ENCODE results near the gene FOXD2. TPM values are rescaled to one million over a fixed set of nuclear protein-coding genes. Genes with fewer than 3 reads are reported as not detected.
A peak's percentile ranks its signal among the peaks of the same experiment; 100 is the strongest.

FOXD2 gene
- polyA plus RNA-seq (2011; rRNA removed), result 0.12 and 0.13 TPM in 2 replicates
- 0.17 and 0.25 TPM in 2 replicates for polyA plus RNA-seq (2012; cell fraction: cytosol; rRNA removed)
- polyA plus RNA-seq (2012; cell fraction: nucleus; rRNA removed), result 0.24 and 0.38 TPM in 2 replicates
- polyA plus RNA-seq (2017; fragmentation: RNase III; extraction: RNeasy Plus Mini Kit Qiagen cat#74134 plus additional on column Dnase treatment), result 0.22 to 0.50 TPM (median 0.35 TPM) in 3 replicates
- 0.17 and 0.24 TPM in 2 replicates for polyA minus RNA-seq (2011; rRNA and poly(A)+ RNA removed)

GRCh38 chr1:47437447-47438164 is at the start of gene FOXD2:
Gene FOXD2, plus strand, starts transcription at chr1:47438044. Its CDS starts 92 bp downstream, at chr1:47438136.
- Histone ChIP-seq H3K9me3 (no peaks in the 10 kb centered on the region), H3K4me2 (peak within 1 kb of the TSS; percentile 78), H3K27ac (peak within 1 kb of the TSS; percentile 95 to 99), H3K4me3 (peak within 1 kb of the TSS; percentile 96), H3K4me1 (peaks cover 7% of the 10 kb centered on the region; the same call in 1 of the 3 replicates)
- FAIRE-seq, result no peak
- WGBS (ENCODE audit: missing lambda C conversion rate), result 0% methylated on average over 1 of the region's 80 CpGs
- TF ChIP-seq MAX (IDR thresholded peaks at IDR 0.05) (peak; percentile 11; the same call in 1 of the 2 replicates), E2F6 (IDR thresholded peaks at IDR 0.05; ENCODE audit: borderline replicate concordance, low read depth) (0 out of 2 replicates have a peak, but pooled peaks have one; percentile 47), JUN (IDR thresholded peaks at IDR 0.05) (peak in 1 of 2 experiments; percentile 22; a peak in 1 of 5 replicates), CTCF (IDR thresholded peaks at IDR 0.05) (peak; percentile 94), RAD21 (conservative IDR thresholded peaks at IDR 0.05 in 1 of 2, IDR thresholded peaks at IDR 0.05 in 1 of 2) (peak; percentile 26 to 83; a peak in 4 of 5 replicates), ZNF302 (CRISPR knock-in tag; IDR thresholded peaks at IDR 0.05) (no peak), HMGXB4 (CRISPR knock-in tag; IDR thresholded peaks at IDR 0.05; ENCODE audit: borderline replicate concordance) (peak; percentile 81; the same call in 1 of the 2 replicates), SMC3 (IDR thresholded peaks at IDR 0.05) (peak; percentile 87), MAZ (IDR thresholded peaks at IDR 0.05; ENCODE audit: borderline replicate concordance, low read depth, low read length) (0 out of 2 replicates have a peak, but pooled peaks have one; percentile 29), BCL3 (IDR thresholded peaks at IDR 0.05) (no peak), CHD2 (IDR thresholded peaks at IDR 0.05; ENCODE audit: low read length, partially characterized antibody) (no peak), POLR2A (IDR thresholded peaks at IDR 0.05; ENCODE audit: low read length) (peak; percentile 58), PHF8 (IDR thresholded peaks at IDR 0.05; ENCODE audit: borderline replicate concordance, low read depth) (0 out of 2 replicates have a peak, but pooled peaks have one; percentile 9)
- DNase-seq (ENCODE audit: low read depth in 1 of 2, low spot score in 1 of 2), result peak; percentile 77 to 84
- CTCF ChIA-PET, result interaction anchor here (0.7 to 12.6 kb wide), 43 partner anchors 8 to 326 kb away, joined by 3 to 313 read pairs (median 5); no protein-coding TSS in a partner anchor
- ATAC-seq, result peak; percentile 88 to 90
- POLR2A ChIA-PET, result interaction anchor here (0.7 to 1.8 kb wide), 8 partner anchors 41 to 289 kb away, joined by 3 to 13 read pairs (median 4); partner anchors contain the start of gene CMPK1

- TF ChIP-seq RAD21 (conservative IDR thresholded peaks at IDR 0.05 in 1 of 2, IDR thresholded peaks at IDR 0.05 in 1 of 2) (peak; percentile 70 to 74), REST (IDR thresholded peaks at IDR 0.05) (no peak), SMC3 (IDR thresholded peaks at IDR 0.05) (peak; percentile 51), CTCF (IDR thresholded peaks at IDR 0.05) (peak; percentile 63), CHD2 (IDR thresholded peaks at IDR 0.05; ENCODE audit: low read length, partially characterized antibody) (no peak)
These were observed 49.0 kb upstream of the FOXD2 start for GRCh38 chr1:47388891-47389238.

More at GRCh38 chr1:47388891-47389238, 49.0 kb upstream of the FOXD2 start:
- Histone ChIP-seq H3K27ac (no peak overlapping the region), H3K4me1 (no peaks in the 10 kb centered on the region), H3K9me3 (no peaks in the 10 kb centered on the region), H3K4me3 (no peak overlapping the region), H3K4me2 (no peak overlapping the region)
- DNase-seq (ENCODE audit: low read depth in 1 of 2, low spot score in 1 of 2) (peak; percentile 53 to 60), ATAC-seq (peak; percentile 94 to 96), FAIRE-seq (no peak)
- CTCF ChIA-PET, result interaction anchor here (0.6 to 4.5 kb wide), 18 partner anchors 9 to 367 kb away, joined by 3 to 34 read pairs (median 4); partner anchors contain the start of gene FOXD2
- POLR2A ChIA-PET, result interaction anchor here (1.0 kb wide), 1 partner anchor 49 kb away, joined by 4 read pairs; the partner anchor contains the start of gene FOXD2
- 31% methylated on average over 3 of the region's 3 CpGs for WGBS (ENCODE audit: missing lambda C conversion rate)

Measured in A549 (cell line).